GM13976 (cell line): ENCODE results near the gene ATF7IP.
"Not testable (repeated sequence)": the region's sequence is repeated elsewhere in the genome, so short reads cannot be mapped to it uniquely, and the experiment has no call there.

Experiments used
- DNase-seq: peaks from one replicate; pipeline ENCODE4 v3.0.0; 2012; ENCODE audit warnings: low spot score
- CTCF ChIP-seq: IDR thresholded peaks from 2 replicates; pipeline ENCODE4 v1.5.1; 2012; ENCODE audit warnings: borderline replicate concordance, mild to moderate bottlenecking; ENCODE audit not compliant: insufficient read depth; ENCODE audit errors: extremely low read depth, missing control alignments, control extremely low read depth
- in situ Hi-C: fragments of 300-500 bp; cut with MboI; formaldehyde crosslinking; loops from one replicate; pipeline ENCODE4 v1.12.0; 2022; ENCODE audit warnings: low sequenced_read_pairs, mixed read lengths, inconsistent platforms; ENCODE audit not compliant: unreplicated experiment

ATF7IP gene

GRCh38 chr12:14365294-14366208, at the start of gene ATF7IP:
TSS of gene ATF7IP (plus strand) at chr12:14365682. CDS start at chr12:14423916, 58,234 bp downstream.
- in situ Hi-C loops = loop anchor here (10.0 kb wide), 2 partner anchors 111 to 249 kb away; no protein-coding TSS in a partner anchor
- peak; percentile 10 for TF ChIP-seq CTCF
- DNase-seq = peak; percentile 87

- in situ Hi-C loops = no loop called here
- TF ChIP-seq CTCF = no peak
- no peak for DNase-seq
Measured at GRCh38 chr12:14317362-14318146, 47.9 kb upstream of the ATF7IP start.

- DNase-seq, in situ Hi-C loops: not testable (repeated sequence)
Measured at GRCh38 chr12:14319704-14320427, 45.6 kb upstream of the ATF7IP start.

- no peak for TF ChIP-seq CTCF
- no peak for DNase-seq
- in situ Hi-C loops = no loop called here
Measured at GRCh38 chr12:14322403-14322802, 43.1 kb upstream of the ATF7IP start.

GRCh38 chr12:14325716-14326343, 39.7 kb upstream of the ATF7IP start:
- DNase-seq = no peak
- in situ Hi-C loops = no loop called here
- TF ChIP-seq CTCF = no peak

GRCh38 chr12:14326699-14327098, 38.8 kb upstream of the ATF7IP start:
- in situ Hi-C loops = no loop called here
- TF ChIP-seq CTCF = no peak
- no peak for DNase-seq
